Smooth muscle cell (in vitro differentiated cells): Measurements from ENCODE around the gene DHX9. TPM values are rescaled to one million over a fixed set of nuclear protein-coding genes. Genes with fewer than 3 reads are reported as not detected.

Experiments
- DNase-seq: peaks from one replicate; lab custom pipeline; 2025; ENCODE audit not compliant: unreplicated experiment; lab: John Stamatoyannopoulos, UW
- H2AFZ ChIP-seq: fragments of 200-600 bp; sonication (generic); 2 replicates; pipeline ENCODE4 v1.6.0; 2016; ENCODE audit warnings: antibody characterized with exemption, low read depth, mild to moderate bottlenecking
- H3F3A ChIP-seq: fragments of 200-600 bp; sonication (generic); 2 replicates; pipeline ENCODE4 v1.6.0; 2017; ENCODE audit warnings: antibody characterized with exemption, low read depth
- H3K27ac ChIP-seq: fragments of 200-600 bp; sonication (generic); 2 replicates; pipeline ENCODE4 v1.5.1; 2016; ENCODE audit warnings: low read depth, mild to moderate bottlenecking
- H3K27me3 ChIP-seq: fragments of 200-600 bp; sonication (generic); 2 replicates; pipeline ENCODE4 v1.6.1; 2016; ENCODE audit warnings: low read depth, mild to moderate bottlenecking
- H3K36me3 ChIP-seq: fragments of 200-600 bp; sonication (generic); 2 replicates; pipeline ENCODE4 v1.5.1; 2016; ENCODE audit warnings: low read depth
- H3K4me1 ChIP-seq: fragments of 200-600 bp; sonication (generic); 2 replicates; pipeline ENCODE4 v1.5.1; 2016; ENCODE audit warnings: low read depth
- H3K4me2 ChIP-seq: fragments of 200-600 bp; sonication (generic); 2 replicates; pipeline ENCODE4 v1.6.0; 2016; ENCODE audit warnings: mild to moderate bottlenecking
- H3K4me3 ChIP-seq: fragments of 200-600 bp; sonication (generic); 2 replicates; pipeline ENCODE4 v1.5.1; 2016; ENCODE audit warnings: mild to moderate bottlenecking
- H3K79me2 ChIP-seq: fragments of 200-600 bp; sonication (generic); 2 replicates; pipeline ENCODE4 v1.6.0; 2016; ENCODE audit warnings: low read depth, mild to moderate bottlenecking
- H3K9ac ChIP-seq: fragments of 200-600 bp; sonication (generic); 2 replicates; pipeline ENCODE4 v1.6.0; 2016; ENCODE audit warnings: low read depth
- H3K9me3 ChIP-seq: fragments of 200-600 bp; sonication (generic); replicated peaks from 2 replicates; pipeline ENCODE4 v1.5.1; 2016; ENCODE audit warnings: low read depth
- H4K20me1 ChIP-seq: fragments of 200-600 bp; sonication (generic); 2 replicates; pipeline ENCODE4 v1.6.0; 2016; ENCODE audit warnings: low read depth
- CTCF ChIP-seq: fragments of 200-600 bp; sonication (generic); IDR thresholded peaks from 2 replicates; pipeline ENCODE4 v1.5.1; 2017; ENCODE audit warnings: borderline replicate concordance, mild to moderate bottlenecking, antibody characterized with exemption; ENCODE audit not compliant: insufficient read depth, poor library complexity, severe bottlenecking
- WGBS: methylation state at CpG from one replicate; pipeline ENCODE4 v1.1.7; 2016; ENCODE audit warnings: low lambda C conversion rate; 5-methylcytosine and 5-hydroxymethylcytosine counted together
- polyA plus RNA-seq: library from polyadenylated mRNA; unstranded; fragments of >200 nt; fragmentation: Nextera tagmentation; extraction: Ambion mirVana; gene quantifications from 2 replicates; pipeline ENCODE4 v1.2.1, GENCODE V29; 2016
- total RNA-seq: library from RNA; depleted of rRNA; stranded (reverse); fragments of >200 nt; gene quantifications from 2 replicates; pipeline ENCODE4 v1.2.3, GENCODE V29; 2014

The DHX9 gene
- total and polyA plus RNA-seq, 2 experiments from 2014 or later, result 65.4 to 99.2 TPM

GRCh38 chr1:182910143-182910542, 71.0 kb downstream of the DHX9 start:
- H3K79me2 ChIP-seq, result no peaks in the 10 kb centered on the region
- 100% methylated on average over 1 of the region's 1 CpG for WGBS
- no peak overlapping the region for H3K4me3 ChIP-seq
- no peak overlapping the region for H3K9ac ChIP-seq
- no peaks in the 10 kb centered on the region for H4K20me1 ChIP-seq
- no peaks in the 10 kb centered on the region for H3K27me3 ChIP-seq
- no peaks in the 10 kb centered on the region for H3K36me3 ChIP-seq
- no peaks in the 10 kb centered on the region for H3F3A ChIP-seq
- no peak overlapping the region for H3K4me2 ChIP-seq
- no peak for TF ChIP-seq CTCF
- H2AFZ ChIP-seq, result no peak overlapping the region
- H3K9me3 ChIP-seq, result no peaks in the 10 kb centered on the region
- H3K4me1 ChIP-seq, result no peaks in the 10 kb centered on the region
- no peak for DNase-seq
- no peak overlapping the region for H3K27ac ChIP-seq

- WGBS, result 97% methylated on average over 3 of the region's 3 CpGs
- TF ChIP-seq CTCF, result no peak
These were observed 74.3 kb downstream of the DHX9 start for GRCh38 chr1:182913401-182913800.

GRCh38 chr1:182917378-182917777, 78.2 kb downstream of the DHX9 start:
- Histone ChIP-seq H4K20me1 (no peaks in the 10 kb centered on the region), H3K4me1 (no peaks in the 10 kb centered on the region), H3K27me3 (no peaks in the 10 kb centered on the region), H3K36me3 (no peaks in the 10 kb centered on the region), H3K4me3 (no peak overlapping the region), H3F3A (no peaks in the 10 kb centered on the region), H3K9ac (no peak overlapping the region), H3K4me2 (no peak overlapping the region), H3K27ac (no peak overlapping the region), H2AFZ (no peak overlapping the region), H3K79me2 (no peaks in the 10 kb centered on the region), H3K9me3 (no peaks in the 10 kb centered on the region)
- 71% methylated on average over 3 of the region's 3 CpGs for WGBS
- DNase-seq, result no peak
- TF ChIP-seq CTCF, result no peak

More at GRCh38 chr1:182913401-182913800, 74.3 kb downstream of the DHX9 start:
- no peak overlapping the region for H2AFZ ChIP-seq
- no peaks in the 10 kb centered on the region for H3K4me1 ChIP-seq
- no peak for DNase-seq
- no peaks in the 10 kb centered on the region for H3K36me3 ChIP-seq
- no peak overlapping the region for H3K27ac ChIP-seq
- H4K20me1 ChIP-seq, result no peaks in the 10 kb centered on the region
- H3F3A ChIP-seq, result no peaks in the 10 kb centered on the region
- H3K4me2 ChIP-seq, result no peak overlapping the region
- H3K4me3 ChIP-seq, result no peak overlapping the region
- H3K9ac ChIP-seq, result no peak overlapping the region
- H3K27me3 ChIP-seq, result no peaks in the 10 kb centered on the region
- no peaks in the 10 kb centered on the region for H3K9me3 ChIP-seq
- no peaks in the 10 kb centered on the region for H3K79me2 ChIP-seq

- H3K27me3 ChIP-seq, result peaks cover 5% of the 10 kb centered on the region
These were observed 86.5 kb downstream of the DHX9 start for GRCh38 chr1:182925661-182926060.

More at GRCh38 chr1:182925661-182926060, 86.5 kb downstream of the DHX9 start:
- Histone ChIP-seq H3K4me1 (no peaks in the 10 kb centered on the region), H3K27ac (no peak overlapping the region), H3K36me3 (no peaks in the 10 kb centered on the region), H3K9ac (no peak overlapping the region), H2AFZ (no peak overlapping the region), H3K4me2 (no peak overlapping the region), H3K4me3 (no peak overlapping the region), H4K20me1 (no peaks in the 10 kb centered on the region), H3K79me2 (no peaks in the 10 kb centered on the region), H3K9me3 (no peaks in the 10 kb centered on the region), H3F3A (no peaks in the 10 kb centered on the region)
- no peak for TF ChIP-seq CTCF
- WGBS, result 81% methylated on average over 1 of the region's 1 CpG
- no peak for DNase-seq
